ENCODE results near the gene ARHGAP31.
"Not testable (repeated sequence)": the region's sequence is repeated elsewhere in the genome, so short reads cannot be mapped to it uniquely, and the experiment has no call there.

ARHGAP31 gene

GRCh38 chr3:119367000-119367399 is 72.8 kb downstream of the ARHGAP31 start:
- no peak overlapping the region for H3K27ac ChIP-seq
- H3K9me3 ChIP-seq (replicated peaks in 1 of 11) = 0 out of 22 replicates have a peak, but pooled peaks cover 0 to 7% (median 0%) of the 10 kb centered on the region in 11 experiments
- H3K4me2 ChIP-seq = no peak overlapping the region
- no peak overlapping the region for H3K4me3 ChIP-seq
- H3K27me3 ChIP-seq = no peaks in the 10 kb centered on the region
- no peak overlapping the region for H3K9ac ChIP-seq
- peaks cover 0 to 16% (median 0%) of the 10 kb centered on the region in 11 experiments; a peak in 1 of 22 replicates for H4K20me1 ChIP-seq
- TF ChIP-seq Cebpa-rat (IDR thresholded peaks at IDR 0.05) = no peak
- no peaks in the 10 kb centered on the region for H3K4me1 ChIP-seq
- peaks cover 0 to 93% (median 0%) of the 10 kb centered on the region in 11 experiments; a peak in 7 of 22 replicates for H3K36me3 ChIP-seq

GRCh38 chr3:119368298-119368697 is 74.1 kb downstream of the ARHGAP31 start:
- no peak for TF ChIP-seq Cebpa-rat (IDR thresholded peaks at IDR 0.05)
- peaks cover 0 to 7% (median 0%) of the 10 kb centered on the region in 11 experiments; a peak in 1 of 22 replicates for H4K20me1 ChIP-seq
- peaks cover 0 to 90% (median 0%) of the 10 kb centered on the region in 11 experiments; a peak in 7 of 22 replicates for H3K36me3 ChIP-seq
- no peaks in the 10 kb centered on the region for H3K4me1 ChIP-seq
- no peak overlapping the region for H3K9ac ChIP-seq
- no peak overlapping the region for H3K4me2 ChIP-seq
- no peaks in the 10 kb centered on the region for H3K27me3 ChIP-seq
- 0 out of 22 replicates have a peak, but pooled peaks cover 0 to 7% (median 0%) of the 10 kb centered on the region in 11 experiments for H3K9me3 ChIP-seq (replicated peaks in 1 of 11)
- no peak overlapping the region for H3K27ac ChIP-seq
- H3K4me3 ChIP-seq = no peak overlapping the region

- H3K4me3 ChIP-seq; H3K9ac ChIP-seq; H4K20me1 ChIP-seq; H3K27me3 ChIP-seq; H3K4me1 ChIP-seq; H3K27ac ChIP-seq; H3K4me2 ChIP-seq; H3K9me3 ChIP-seq (replicated peaks in 1 of 11): not testable (repeated sequence)
- peaks cover 0 to 97% (median 0%) of the 10 kb centered on the region in 11 experiments; a peak in 7 of 22 replicates for H3K36me3 ChIP-seq
Observed at GRCh38 chr3:119371786-119372185, 77.6 kb downstream of the ARHGAP31 start.

- Histone ChIP-seq H3K4me1 (peaks cover 9 to 20% (median 17%) of the 10 kb centered on the region in 10 experiments), H3K9ac (no peak overlapping the region), H4K20me1 (peaks cover 0 to 14% (median 0%) of the 10 kb centered on the region in 11 experiments; a peak in 2 of 22 replicates), H3K4me3 (no peak overlapping the region), H3K4me2 (no peak overlapping the region), H3K27ac (no peak overlapping the region), H3K9me3 (replicated peaks in 1 of 11) (0 out of 22 replicates have a peak, but pooled peaks cover 0 to 7% (median 0%) of the 10 kb centered on the region in 11 experiments), H3K27me3 (no peaks in the 10 kb centered on the region), H3K36me3 (peaks cover 0 to 86% (median 0%) of the 10 kb centered on the region in 11 experiments; a peak in 6 of 22 replicates)
- TF ChIP-seq Cebpa-rat (IDR thresholded peaks at IDR 0.05) = no peak
Observed at GRCh38 chr3:119375106-119375505, 80.9 kb downstream of the ARHGAP31 start.

- no peak for TF ChIP-seq Cebpa-rat (IDR thresholded peaks at IDR 0.05)
- peaks cover 9 to 20% (median 17%) of the 10 kb centered on the region in 10 experiments for H3K4me1 ChIP-seq
Observed at GRCh38 chr3:119375510-119375909, 81.3 kb downstream of the ARHGAP31 start.

GRCh38 chr3:119376758-119377157 is 82.6 kb downstream of the ARHGAP31 start:
- Histone ChIP-seq H3K36me3 (peaks cover 0 to 86% (median 0%) of the 10 kb centered on the region in 11 experiments; a peak in 6 of 22 replicates), H3K27ac (no peak overlapping the region), H3K27me3 (no peaks in the 10 kb centered on the region), H3K9ac (no peak overlapping the region), H3K4me2 (no peak overlapping the region), H3K4me3 (no peak overlapping the region), H3K4me1 (peaks cover 9 to 20% (median 17%) of the 10 kb centered on the region in 10 experiments), H3K9me3 (replicated peaks in 1 of 11) (0 out of 22 replicates have a peak, but pooled peaks cover 0 to 3% (median 0%) of the 10 kb centered on the region in 11 experiments), H4K20me1 (peaks cover 0 to 14% (median 0%) of the 10 kb centered on the region in 11 experiments; a peak in 2 of 22 replicates)
- no peak for TF ChIP-seq Cebpa-rat (IDR thresholded peaks at IDR 0.05)

More at GRCh38 chr3:119375510-119375909, 81.3 kb downstream of the ARHGAP31 start:
- peaks cover 0 to 86% (median 0%) of the 10 kb centered on the region in 11 experiments; a peak in 6 of 22 replicates for H3K36me3 ChIP-seq
- H3K27ac ChIP-seq = no peak overlapping the region
- H3K9me3 ChIP-seq (replicated peaks in 1 of 11) = 0 out of 22 replicates have a peak, but pooled peaks cover 0 to 7% (median 0%) of the 10 kb centered on the region in 11 experiments
- no peak overlapping the region for H3K4me2 ChIP-seq
- no peak overlapping the region for H3K4me3 ChIP-seq
- H3K27me3 ChIP-seq = no peaks in the 10 kb centered on the region
- no peak overlapping the region for H3K9ac ChIP-seq
- peaks cover 0 to 14% (median 0%) of the 10 kb centered on the region in 11 experiments; a peak in 2 of 22 replicates for H4K20me1 ChIP-seq

GRCh38 chr3:119378259-119378803 is 84.1 kb downstream of the ARHGAP31 start:
- 0 out of 22 replicates have a peak overlapping the region, but pooled peaks of 1 of the 11 experiments have one; percentile 25 for H3K9ac ChIP-seq
- H3K4me2 ChIP-seq = peak overlapping the region; percentile 27 to 85 (median 77); a peak in 21 of 22 replicates
- H3K4me3 ChIP-seq = no peak overlapping the region
- H3K27ac ChIP-seq = 0 out of 22 replicates have a peak overlapping the region, but pooled peaks of 1 of the 11 experiments have one; percentile 6
- H3K36me3 ChIP-seq = peaks cover 0 to 89% (median 0%) of the 10 kb centered on the region in 11 experiments; a peak in 6 of 22 replicates
- H3K4me1 ChIP-seq = peaks cover 9 to 20% (median 17%) of the 10 kb centered on the region in 10 experiments
- H4K20me1 ChIP-seq = peaks cover 0 to 14% (median 0%) of the 10 kb centered on the region in 11 experiments; a peak in 2 of 22 replicates
- TF ChIP-seq Cebpa-rat (IDR thresholded peaks at IDR 0.05) = no peak
- no peaks in the 10 kb centered on the region for H3K27me3 ChIP-seq
- H3K9me3 ChIP-seq (replicated peaks in 1 of 11) = no peaks in the 10 kb centered on the region

GRCh38 chr3:119380697-119381096 is 86.5 kb downstream of the ARHGAP31 start:
- Histone ChIP-seq H3K36me3 (peaks cover 0 to 89% (median 0%) of the 10 kb centered on the region in 11 experiments; a peak in 6 of 22 replicates), H3K9me3 (replicated peaks in 1 of 11) (no peaks in the 10 kb centered on the region), H3K9ac (no peak overlapping the region), H3K4me3 (no peak overlapping the region), H3K27ac (no peak overlapping the region), H3K4me1 (peaks cover 9 to 20% (median 17%) of the 10 kb centered on the region in 10 experiments), H3K27me3 (no peaks in the 10 kb centered on the region), H4K20me1 (peaks cover 0 to 14% (median 0%) of the 10 kb centered on the region in 11 experiments; a peak in 2 of 22 replicates), H3K4me2 (no peak overlapping the region)
- no peak for TF ChIP-seq Cebpa-rat (IDR thresholded peaks at IDR 0.05)

GRCh38 chr3:119382134-119382533 is 88.0 kb downstream of the ARHGAP31 start:
- no peak overlapping the region for H3K27ac ChIP-seq
- H3K36me3 ChIP-seq = peaks cover 0 to 90% (median 0%) of the 10 kb centered on the region in 11 experiments; a peak in 6 of 22 replicates
- no peak overlapping the region for H3K4me2 ChIP-seq
- H3K27me3 ChIP-seq = no peaks in the 10 kb centered on the region
- no peaks in the 10 kb centered on the region for H3K9me3 ChIP-seq (replicated peaks in 1 of 11)
- no peak overlapping the region for H3K4me3 ChIP-seq
- peaks cover 9 to 20% (median 17%) of the 10 kb centered on the region in 10 experiments for H3K4me1 ChIP-seq
- peaks cover 0 to 14% (median 0%) of the 10 kb centered on the region in 11 experiments; a peak in 2 of 22 replicates for H4K20me1 ChIP-seq
- no peak for TF ChIP-seq Cebpa-rat (IDR thresholded peaks at IDR 0.05)
- no peak overlapping the region for H3K9ac ChIP-seq

All from BLaER1 treated with 17β-estradiol and CSF1 and Interleukin-3, amounts not matched to agents 10 nM and 100 nM (cell line).